GM23338 (cell line): Measurements from ENCODE around the gene CD302. TPM values are rescaled to one million over a fixed set of nuclear protein-coding genes. Genes with fewer than 3 reads are reported as not detected.

Source experiments
- ATAC-seq: fragments of 200-7000 bp; cut with Tn5 transposase; 3 replicates; pipeline ENCODE4 v1.9.1; 2020
- DNase-seq: peaks from one replicate; pipeline ENCODE4 v3.0.0-alpha.2; 2015; ENCODE audit warnings: low spot score
- H2AFZ ChIP-seq: fragments of 200-600 bp; sonication (generic); 2 replicates; pipeline ENCODE4 v1.8.0; 2016; ENCODE audit warnings: antibody characterized with exemption, mild to moderate bottlenecking, moderate library complexity
- H3F3A ChIP-seq: fragments of 200-600 bp; sonication (generic); replicated peaks from 2 replicates; pipeline ENCODE4 v1.8.0; 2017; ENCODE audit warnings: antibody characterized with exemption, mixed run types, low read depth
- H3K27ac ChIP-seq: fragments of 200-600 bp; sonication (generic); 2 replicates; pipeline ENCODE4 v1.6.1; 2016; ENCODE audit warnings: low read depth
- H3K27me3 ChIP-seq: fragments of 200-600 bp; sonication (generic); 2 replicates; pipeline ENCODE4 v1.8.0; 2016; ENCODE audit warnings: mild to moderate bottlenecking, mixed run types, moderate library complexity; ENCODE audit not compliant: insufficient read depth
- H3K36me3 ChIP-seq: fragments of 200-600 bp; sonication (generic); 2 replicates; pipeline ENCODE4 v1.8.0; 2016; ENCODE audit warnings: mild to moderate bottlenecking; ENCODE audit not compliant: insufficient read depth
- H3K4me1 ChIP-seq: fragments of 200-600 bp; sonication (generic); 2 replicates; pipeline ENCODE4 v1.8.0; 2016; ENCODE audit warnings: mild to moderate bottlenecking, moderate library complexity; ENCODE audit not compliant: insufficient read depth
- H3K4me2 ChIP-seq: fragments of 200-600 bp; sonication (generic); 2 replicates; pipeline ENCODE4 v1.7.1; 2017; ENCODE audit warnings: mixed run types
- H3K4me3 ChIP-seq: fragments of 200-600 bp; sonication (generic); 2 replicates; pipeline ENCODE4 v1.6.1; 2016; ENCODE audit warnings: mixed run types
- H3K79me2 ChIP-seq: fragments of 200-600 bp; sonication (generic); replicated peaks from 2 replicates; pipeline ENCODE4 v1.8.0; 2017; ENCODE audit warnings: mild to moderate bottlenecking; ENCODE audit not compliant: insufficient read depth
- H3K9me2 ChIP-seq: fragments of 200-600 bp; sonication (generic); 2 replicates; pipeline ENCODE4 v1.8.0; 2017; ENCODE audit not compliant: insufficient read depth
- H4K20me1 ChIP-seq: fragments of 200-600 bp; sonication (generic); replicated peaks from 2 replicates; pipeline ENCODE4 v1.8.0; 2017; ENCODE audit warnings: mild to moderate bottlenecking; ENCODE audit not compliant: insufficient read depth
- H3K27ac Mint-ChIP-seq: 2 replicates; pipeline ENCODE4 v1.8.0; 2020; ENCODE audit warnings: inconsistent platforms, mild to moderate bottlenecking, moderate library complexity, mixed read lengths
- H3K27me3 Mint-ChIP-seq: 3 replicates; pipeline ENCODE4 v1.8.0; 2022; ENCODE audit warnings: low read depth, mild to moderate bottlenecking, moderate library complexity, mixed read lengths, inconsistent platforms; ENCODE audit not compliant: insufficient read depth, poor library complexity
- H3K36me3 Mint-ChIP-seq: 3 replicates; pipeline ENCODE4 v1.8.0; 2021; ENCODE audit warnings: low read depth, mild to moderate bottlenecking, inconsistent platforms, moderate library complexity, mixed read lengths
- H3K4me1 Mint-ChIP-seq: 3 replicates; pipeline ENCODE4 v1.8.0; 2020; ENCODE audit warnings: mild to moderate bottlenecking, inconsistent platforms, mixed read lengths
- H3K4me3 Mint-ChIP-seq: 3 replicates; pipeline ENCODE4 v1.8.0; 2021; ENCODE audit warnings: moderate library complexity, mild to moderate bottlenecking, inconsistent platforms, mixed read lengths
- H3K9me3 Mint-ChIP-seq: 3 replicates; pipeline ENCODE4 v1.8.0; 2020; ENCODE audit warnings: moderate library complexity, mild to moderate bottlenecking, inconsistent platforms, mixed read lengths
- CREB1 ChIP-seq: fragments of 250-450 bp; sonication (Bioruptor Pico); IDR thresholded peaks from 2 replicates; pipeline ENCODE4 v1.5.0; 2020; ENCODE audit warnings: low read depth, mild to moderate bottlenecking, moderate library complexity
- CTCF ChIP-seq, 2 experiments: fragments of 200-600 bp in 1 of 2; sonication (generic) in 1 of 2; conservative IDR thresholded peaks; 2 replicates each; pipeline versions ENCODE4 v1.5.1 to v1.6.1; 2016 to 2017; ENCODE audit warnings: antibody characterized with exemption in 2 of 2, low read depth in 2 of 2, mild to moderate bottlenecking in 2 of 2, moderate library complexity in 1 of 2
- ETS1 ChIP-seq: IDR thresholded peaks from 2 replicates; pipeline ENCODE4 v1.6.1; 2016; ENCODE audit warnings: antibody characterized with exemption
- EZH2 ChIP-seq: fragments of 200-600 bp; sonication (generic); IDR thresholded peaks from one replicate; pipeline ENCODE4 v1.8.0; 2017; ENCODE audit warnings: antibody characterized with exemption, mild to moderate bottlenecking, low read depth; ENCODE audit not compliant: unreplicated experiment
- NANOG ChIP-seq: IDR thresholded peaks from 2 replicates; pipeline ENCODE4 v1.6.1; 2016; ENCODE audit warnings: antibody characterized with exemption, borderline replicate concordance
- POLR2AphosphoS5 ChIP-seq: IDR thresholded peaks from 2 replicates; pipeline ENCODE4 v1.6.1; 2016; ENCODE audit warnings: antibody characterized with exemption, low read depth
- REST ChIP-seq: IDR thresholded peaks from one replicate; pipeline ENCODE4 v1.6.1; 2018; ENCODE audit warnings: antibody characterized with exemption; ENCODE audit not compliant: unreplicated experiment
- STAT1 ChIP-seq: IDR thresholded peaks from one replicate; pipeline ENCODE4 v1.6.1; 2016; ENCODE audit warnings: antibody characterized with exemption; ENCODE audit not compliant: unreplicated experiment
- ZNF114 ChIP-seq: fragments of 250-450 bp; sonication (Bioruptor Pico); IDR thresholded peaks from 2 replicates; pipeline ENCODE4 v1.5.0; 2020; ENCODE audit warnings: mild to moderate bottlenecking, moderate library complexity
- ZNF331 ChIP-seq: fragments of 250-450 bp; sonication (Bioruptor Pico); IDR thresholded peaks from 2 replicates; pipeline ENCODE4 v1.5.0; 2020; ENCODE audit warnings: low read depth, mild to moderate bottlenecking, moderate library complexity
- polyA plus RNA-seq: library from polyadenylated mRNA; unstranded; fragments of >200 nt; fragmentation: Nextera tagmentation; extraction: Ambion mirVana; gene quantifications from 2 replicates; pipeline ENCODE4 v1.2.1, GENCODE V29; 2016
- total RNA-seq: library from RNA; depleted of rRNA; stranded (reverse); fragments of >200 nt; shearing (Covaris generic); gene quantifications from 2 replicates; pipeline ENCODE4 v1.2.3, GENCODE V29; 2014

Gene CD302
- total and polyA plus RNA-seq, 2 experiments from 2014 or later, result 1.6 to 1.9 TPM

GRCh38 chr2:159792599-159792998 lies 5.4 kb downstream of the CD302 start:
- peaks cover 21% of the 10 kb centered on the region for H3K4me1 ChIP-seq
- no peak overlapping the region for H3K4me3 ChIP-seq
- H3F3A ChIP-seq, result no peaks in the 10 kb centered on the region
- DNase-seq (no peak), ATAC-seq (no peak)
- no peak overlapping the region for H3K4me3 Mint-ChIP-seq
- H3K27me3 ChIP-seq, result peaks cover 16% of the 10 kb centered on the region
- no peak overlapping the region for H3K4me2 ChIP-seq
- H3K4me1 Mint-ChIP-seq, result peaks cover 36% of the 10 kb centered on the region
- no peaks in the 10 kb centered on the region for H4K20me1 ChIP-seq
- peaks cover 13% of the 10 kb centered on the region for H3K27me3 Mint-ChIP-seq
- H3K9me2 ChIP-seq, result no peaks in the 10 kb centered on the region
- H3K9me3 Mint-ChIP-seq, result no peaks in the 10 kb centered on the region; the same call in 2 of the 3 replicates
- H3K27ac Mint-ChIP-seq, result no peak overlapping the region
- no peaks in the 10 kb centered on the region for H3K36me3 ChIP-seq
- no peaks in the 10 kb centered on the region for H3K79me2 ChIP-seq
- no peak overlapping the region for H3K27ac ChIP-seq
- TF ChIP-seq NANOG, result no peak
- no peak for TF ChIP-seq STAT1
- TF ChIP-seq REST, result no peak
- no peak for TF ChIP-seq CREB1
- TF ChIP-seq ETS1, result no peak
- no peak for TF ChIP-seq ZNF331 (CRISPR knock-in tag)
- TF ChIP-seq POLR2AphosphoS5, result no peak
- no peak for TF ChIP-seq CTCF (conservative IDR thresholded peaks at IDR 0.05; ENCODE audit: low read depth in 2 of 2)
- no peak for TF ChIP-seq EZH2
- no peak for TF ChIP-seq ZNF114
- no peaks in the 10 kb centered on the region for H3K36me3 Mint-ChIP-seq
- H2AFZ ChIP-seq, result no peak overlapping the region

- TF ChIP-seq ETS1 (no peak), CREB1 (no peak)
- no peaks in the 10 kb centered on the region; the same call in 2 of the 3 replicates for H3K9me3 Mint-ChIP-seq
- H3K4me1 Mint-ChIP-seq, result peaks cover 36% of the 10 kb centered on the region
- DNase-seq, result no peak
- no peak overlapping the region for H3K4me2 ChIP-seq
- H3F3A ChIP-seq, result no peaks in the 10 kb centered on the region
- H2AFZ ChIP-seq, result no peak overlapping the region
- peaks cover 7% of the 10 kb centered on the region for H3K27me3 Mint-ChIP-seq
- peaks cover 25% of the 10 kb centered on the region for H3K4me1 ChIP-seq
- H3K9me2 ChIP-seq, result no peaks in the 10 kb centered on the region
- peaks cover 10% of the 10 kb centered on the region for H3K27me3 ChIP-seq
- no peak for ATAC-seq
- no peaks in the 10 kb centered on the region for H3K36me3 ChIP-seq
- H3K79me2 ChIP-seq, result no peaks in the 10 kb centered on the region
- no peak overlapping the region for H3K27ac Mint-ChIP-seq
- no peak overlapping the region for H3K27ac ChIP-seq
- no peak overlapping the region for H3K4me3 Mint-ChIP-seq
- H3K4me3 ChIP-seq, result no peak overlapping the region
- H3K36me3 Mint-ChIP-seq, result no peaks in the 10 kb centered on the region
- H4K20me1 ChIP-seq, result no peaks in the 10 kb centered on the region
These were observed 6.0 kb downstream of the CD302 start for GRCh38 chr2:159792036-159792435.
